H1 (cell line): ENCODE results near the gene SNTG2. TPM values are rescaled to one million over a fixed set of nuclear protein-coding genes. Genes with fewer than 3 reads are reported as not detected.

ENCODE experiments used
- ATF3 ChIP-seq: IDR thresholded peaks from 2 replicates; pipeline ENCODE4 v1.6.1; 2011; ENCODE audit warnings: low read depth, mild to moderate bottlenecking, low read length; ENCODE audit not compliant: insufficient read depth
- BACH1 ChIP-seq: IDR thresholded peaks from 2 replicates; pipeline ENCODE4 v1.6.1; 2012; ENCODE audit warnings: low read length, improper control_type of control experiment
- CEBPB ChIP-seq: IDR thresholded peaks from 2 replicates; pipeline ENCODE4 v1.6.1; 2012; ENCODE audit warnings: low read depth, low read length
- CREB1 ChIP-seq: IDR thresholded peaks from 2 replicates; pipeline ENCODE4 v1.6.1; 2012; ENCODE audit warnings: inconsistent platforms
- EZH2 ChIP-seq: fragments of 200-600 bp; sonication (generic); IDR thresholded peaks from 2 replicates; pipeline ENCODE4 v1.7.1; 2012; ENCODE audit warnings: low read depth, mild to moderate bottlenecking, moderate library complexity, low read length, inconsistent platforms; ENCODE audit not compliant: severe bottlenecking
- KDM5A ChIP-seq: fragments of 200-600 bp; IDR thresholded peaks from 2 replicates; pipeline ENCODE4 v1.7.1; 2012; ENCODE audit warnings: mild to moderate bottlenecking, low read length, inconsistent platforms, mixed read lengths
- MAX ChIP-seq: IDR thresholded peaks from 2 replicates; pipeline ENCODE4 v1.6.1; 2012; ENCODE audit warnings: inconsistent platforms
- NANOG ChIP-seq: IDR thresholded peaks from 2 replicates; pipeline ENCODE4 v1.6.1; 2011; ENCODE audit warnings: low read length, low read depth, mild to moderate bottlenecking, inconsistent platforms; ENCODE audit not compliant: insufficient read depth, poor library complexity, severe bottlenecking
- POLR2AphosphoS5 ChIP-seq: IDR thresholded peaks from 2 replicates; pipeline ENCODE4 v1.6.1; 2011; ENCODE audit warnings: low read depth, low read length
- POU5F1 ChIP-seq: IDR thresholded peaks from 2 replicates; pipeline ENCODE4 v1.6.1; 2011; ENCODE audit warnings: low read depth, mild to moderate bottlenecking, low read length, moderate library complexity
- polyA plus RNA-seq, 7 experiments: library from polyadenylated mRNA; depleted of rRNA in 3 of 7; stranded (reverse) in 5 of 7; unstranded in 2 of 7; fragments of >200 nt in 5 of 7; fragments of 200-250 nt in 2 of 7; gene quantifications; 1 replicate in 5 of 7; 2 replicates in 1 of 7; 4 replicates in 1 of 7; pipeline versions ENCODE4 v1.2.1 to v1.2.3, GENCODE V29; 2011 to 2013; ENCODE audit warnings: missing spikeins in 2 of 7, mixed read lengths in 2 of 7
- total RNA-seq: library from RNA; stranded (reverse); fragmentation: NEBNext Ultra II Directional; extraction: Animal tissue kit (Norgen Biotek cat#: 25700); gene quantifications from 2 replicates; pipeline ENCODE4 v1.2.1, GENCODE V29; 2021

Gene SNTG2
- total and polyA plus RNA-seq, 2 of the 8 experiments (the other 6 are each of a cell fraction or from before 2014, with no cell fraction given): 6.6 to 18.1 TPM

GRCh38 chr2:1140389-1141003 lies 189.8 kb downstream of the SNTG2 start (continued):
- TF ChIP-seq CEBPB: no peak
- TF ChIP-seq POLR2AphosphoS5: no peak
- TF ChIP-seq POU5F1: no peak
- TF ChIP-seq KDM5A: no peak
- TF ChIP-seq EZH2: no peak
- TF ChIP-seq CREB1: no peak
- 0 out of 2 replicates have a peak, but pooled peaks have one; percentile 13 for TF ChIP-seq ATF3
- no peak for TF ChIP-seq NANOG
- TF ChIP-seq BACH1: peak; percentile 56; the same call in 1 of the 2 replicates
- no peak for TF ChIP-seq MAX
